Activated CD4-positive, alpha-beta T cell treated with anti-CD3 and anti-CD28 coated beads, Interleukin-2, Interleukin-6, amounts not matched to agents 100 ng/mL and 50 ng/mL, durations not matched to agents 16 hours and 8 hours (primary cell): Measurements from ENCODE around the gene GPX4.
A peak's percentile ranks its signal among the peaks of the same experiment; 100 is the strongest.

Experiments used
- DNase-seq: peaks from one replicate; pipeline ENCODE4 v3.0.0-alpha.2; 2020

The GPX4 gene

GRCh38 chr19:1103708-1104310 is at the start of gene GPX4:
GPX4 (plus strand) TSS chr19:1103994; CDS start chr19:1104044, 50 bp downstream.
- peak; percentile 99 for DNase-seq

GRCh38 chr19:1054102-1055027 is 49.4 kb upstream of the GPX4 start:
- DNase-seq: no peak

GRCh38 chr19:1055028-1055425 is 48.8 kb upstream of the GPX4 start:
- no peak for DNase-seq

GRCh38 chr19:1055886-1056620 is 47.7 kb upstream of the GPX4 start:
- DNase-seq: no peak

DNA sequence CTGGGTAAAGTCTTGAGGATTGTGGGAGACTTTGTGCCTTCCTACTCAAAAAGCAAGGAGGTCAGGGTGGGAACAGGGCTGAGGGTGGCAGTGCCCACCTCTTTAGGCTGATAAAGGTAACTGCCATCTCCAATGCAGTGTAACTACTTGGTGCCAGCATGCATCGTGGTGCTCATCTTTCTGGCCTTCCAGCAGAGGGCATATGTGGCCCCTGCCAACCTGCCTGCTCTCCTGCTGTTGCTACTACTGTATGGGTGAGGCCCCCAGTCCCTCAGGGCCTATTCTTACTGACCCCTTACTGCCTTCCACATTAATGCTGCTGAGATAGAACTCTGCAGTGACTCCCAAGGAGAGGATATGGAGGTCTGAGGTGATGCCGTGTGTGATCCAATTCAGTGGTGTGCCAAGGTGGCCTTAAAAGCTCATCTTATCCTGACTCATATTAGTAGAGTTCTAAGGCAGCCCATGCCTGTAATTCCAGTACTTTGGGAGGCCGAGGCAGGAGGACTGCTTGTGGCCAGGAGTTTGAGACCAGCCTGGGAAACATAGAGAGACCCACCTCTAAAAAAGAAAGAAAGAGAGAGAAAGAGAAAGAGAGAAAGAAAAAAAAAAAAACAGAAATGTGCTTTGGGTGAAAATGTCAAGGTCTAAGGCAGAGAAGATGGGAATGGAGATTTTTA is 46.5 kb upstream of the GPX4 start:
- peak; percentile 60 for DNase-seq

DNA sequence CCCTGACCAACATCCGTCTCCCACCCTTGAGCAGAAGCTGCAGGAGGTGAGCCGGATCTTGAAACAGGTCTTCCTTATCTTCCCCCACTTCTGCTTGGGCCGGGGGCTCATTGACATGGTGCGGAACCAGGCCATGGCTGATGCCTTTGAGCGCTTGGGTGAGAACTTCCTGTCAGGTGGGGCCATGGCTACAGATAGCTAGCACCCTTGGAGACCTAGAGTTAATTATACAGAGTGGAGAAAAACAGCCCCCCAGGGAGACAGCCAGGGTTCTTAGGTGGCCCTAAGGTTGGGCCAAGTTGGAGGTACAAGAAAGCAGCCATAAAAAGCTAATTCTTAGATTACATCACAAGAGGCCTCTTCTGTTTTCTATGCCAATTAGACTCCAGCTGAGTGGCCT is 45.7 kb upstream of the GPX4 start:
- DNase-seq: no peak

DNA sequence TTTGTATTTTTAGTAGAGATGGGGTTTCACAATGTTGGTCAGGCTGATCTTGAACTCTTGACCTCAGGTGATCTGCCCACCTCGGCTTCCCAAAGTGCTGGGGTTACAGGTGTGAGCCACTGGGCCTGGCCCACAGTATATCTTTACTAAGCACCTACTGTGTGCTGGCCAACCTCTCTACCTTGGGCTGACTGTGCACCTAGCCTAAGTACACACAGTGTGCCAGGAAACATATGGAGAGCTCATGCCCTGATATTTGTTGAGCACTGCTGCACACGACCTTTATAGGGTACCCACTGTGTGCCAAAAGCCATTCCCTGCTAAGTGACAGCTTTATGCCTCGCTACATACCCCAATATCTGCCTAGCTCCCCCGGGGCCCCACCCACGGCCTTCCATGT is 43.1 kb upstream of the GPX4 start:
- DNase-seq: no peak

DNA sequence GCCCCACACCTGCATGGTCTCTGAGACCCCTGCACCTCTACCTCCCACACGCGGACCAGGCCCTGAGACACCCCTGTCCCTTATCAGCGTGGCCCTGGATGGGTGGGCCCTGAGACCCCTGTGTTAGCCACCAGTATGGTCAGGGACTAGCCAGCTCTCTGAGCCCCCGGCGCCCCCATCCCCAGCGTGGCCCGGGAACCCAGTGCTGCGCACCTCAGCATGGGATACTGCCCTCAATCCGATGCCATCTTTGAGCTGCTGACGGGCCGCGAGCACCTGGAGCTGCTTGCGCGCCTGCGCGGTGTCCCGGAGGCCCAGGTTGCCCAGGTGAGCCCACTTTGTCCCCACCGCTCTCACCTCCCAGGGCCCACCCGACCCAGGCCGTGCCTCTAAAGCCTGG is 41.8 kb upstream of the GPX4 start:
- no peak for DNase-seq

GRCh38 chr19:1062387-1063029 is 41.3 kb upstream of the GPX4 start:
- DNase-seq: peak; percentile 54

- peak; percentile 70 for DNase-seq
Measured at GRCh38 chr19:1063030-1063908, 40.5 kb upstream of the GPX4 start.

DNA sequence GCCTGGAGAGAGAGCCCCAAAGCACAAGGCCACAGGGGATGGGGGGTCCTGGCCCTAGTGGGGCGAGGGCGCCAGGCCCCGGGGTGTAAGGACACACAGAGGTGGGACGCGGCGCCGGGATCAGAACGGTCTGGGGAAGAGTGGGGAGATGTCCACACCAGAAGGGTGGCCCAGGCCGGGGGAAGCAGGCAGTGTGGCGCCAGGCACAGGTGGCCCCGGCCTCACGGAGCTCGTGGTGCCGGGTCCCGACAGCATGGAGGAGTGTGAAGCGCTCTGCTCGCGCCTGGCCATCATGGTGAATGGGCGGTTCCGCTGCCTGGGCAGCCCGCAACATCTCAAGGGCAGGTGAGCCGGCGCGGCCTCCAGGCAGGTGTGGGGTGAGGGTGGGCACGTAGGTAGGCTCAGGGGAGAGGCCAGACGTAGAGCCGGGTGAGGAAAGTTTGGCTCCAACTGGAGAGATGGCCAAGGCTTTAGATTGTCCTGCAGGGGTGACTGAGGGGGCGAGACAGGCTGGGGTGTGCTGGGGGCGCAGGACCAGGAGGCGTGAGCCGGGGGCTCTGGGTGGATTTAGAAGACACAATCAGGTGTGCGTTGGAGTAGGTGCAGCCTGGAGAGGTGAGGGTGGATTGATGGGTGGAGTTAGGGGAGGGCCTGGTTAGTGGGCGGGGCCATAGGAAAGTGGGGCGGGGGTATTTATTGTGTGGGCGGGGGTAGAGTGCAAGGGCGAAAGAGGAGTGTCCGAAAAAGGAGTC is 39.7 kb upstream of the GPX4 start:
- no peak for DNase-seq

DNA sequence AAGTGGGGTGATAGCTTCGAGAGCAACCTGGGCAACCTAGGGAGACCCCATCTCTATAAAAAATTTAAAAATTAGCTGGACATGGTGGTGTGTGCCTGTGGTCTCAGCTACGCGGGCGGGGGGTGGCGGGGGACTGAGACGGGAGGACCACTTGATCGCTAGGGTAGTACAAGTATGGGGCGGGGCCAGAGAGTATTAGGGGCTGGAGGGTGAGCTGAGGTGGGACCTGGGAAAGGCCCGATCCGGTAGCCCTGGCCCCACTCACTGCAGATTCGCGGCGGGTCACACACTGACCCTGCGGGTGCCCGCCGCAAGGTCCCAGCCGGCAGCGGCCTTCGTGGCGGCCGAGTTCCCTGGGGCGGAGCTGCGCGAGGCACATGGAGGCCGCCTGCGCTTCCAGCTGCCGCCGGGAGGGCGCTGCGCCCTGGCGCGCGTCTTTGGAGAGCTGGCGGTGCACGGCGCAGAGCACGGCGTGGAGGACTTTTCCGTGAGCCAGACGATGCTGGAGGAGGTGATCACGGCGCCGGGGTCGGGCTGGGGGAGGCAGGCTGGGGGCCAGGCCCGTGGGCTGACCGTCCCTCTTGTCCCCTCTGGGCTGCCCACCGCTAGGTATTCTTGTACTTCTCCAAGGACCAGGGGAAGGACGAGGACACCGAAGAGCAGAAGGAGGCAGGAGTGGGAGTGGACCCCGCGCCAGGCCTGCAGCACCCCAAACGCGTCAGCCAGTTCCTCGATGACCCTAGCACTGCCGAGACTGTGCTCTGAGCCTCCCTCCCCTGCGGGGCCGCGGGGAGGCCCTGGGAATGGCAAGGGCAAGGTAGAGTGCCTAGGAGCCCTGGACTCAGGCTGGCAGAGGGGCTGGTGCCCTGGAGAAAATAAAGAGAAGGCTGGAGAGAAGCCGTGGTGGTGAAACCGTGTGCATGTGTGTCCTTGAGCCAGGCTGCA is 38.9 kb upstream of the GPX4 start:
- peak; percentile 83 for DNase-seq

DNA sequence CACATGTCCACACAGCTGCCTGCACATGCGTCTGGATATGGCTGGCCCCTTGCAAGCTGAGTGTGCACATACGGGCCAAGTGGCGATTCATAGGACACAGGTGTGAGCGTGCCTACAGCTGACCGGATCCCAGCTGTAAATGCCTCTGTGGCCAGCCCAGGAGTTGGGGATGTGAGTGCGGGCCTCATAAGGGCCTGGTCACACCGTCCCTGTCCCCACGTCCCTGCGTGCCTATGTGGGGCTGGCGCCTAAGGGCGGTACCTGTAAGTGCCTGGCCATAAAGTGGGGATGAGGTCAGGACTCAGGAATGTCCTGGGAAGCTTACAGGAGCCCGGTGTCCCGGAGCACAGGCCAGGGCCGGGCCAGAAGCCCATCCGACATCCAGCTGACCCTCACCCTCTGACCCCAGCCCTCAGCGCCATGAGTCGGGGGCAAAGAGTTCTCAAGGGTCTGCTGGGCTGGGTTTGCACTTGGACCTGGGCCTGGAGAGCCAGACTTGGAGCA is 38.1 kb upstream of the GPX4 start:
- no peak for DNase-seq

GRCh38 chr19:1066251-1066747 is 37.5 kb upstream of the GPX4 start:
- no peak for DNase-seq

DNA sequence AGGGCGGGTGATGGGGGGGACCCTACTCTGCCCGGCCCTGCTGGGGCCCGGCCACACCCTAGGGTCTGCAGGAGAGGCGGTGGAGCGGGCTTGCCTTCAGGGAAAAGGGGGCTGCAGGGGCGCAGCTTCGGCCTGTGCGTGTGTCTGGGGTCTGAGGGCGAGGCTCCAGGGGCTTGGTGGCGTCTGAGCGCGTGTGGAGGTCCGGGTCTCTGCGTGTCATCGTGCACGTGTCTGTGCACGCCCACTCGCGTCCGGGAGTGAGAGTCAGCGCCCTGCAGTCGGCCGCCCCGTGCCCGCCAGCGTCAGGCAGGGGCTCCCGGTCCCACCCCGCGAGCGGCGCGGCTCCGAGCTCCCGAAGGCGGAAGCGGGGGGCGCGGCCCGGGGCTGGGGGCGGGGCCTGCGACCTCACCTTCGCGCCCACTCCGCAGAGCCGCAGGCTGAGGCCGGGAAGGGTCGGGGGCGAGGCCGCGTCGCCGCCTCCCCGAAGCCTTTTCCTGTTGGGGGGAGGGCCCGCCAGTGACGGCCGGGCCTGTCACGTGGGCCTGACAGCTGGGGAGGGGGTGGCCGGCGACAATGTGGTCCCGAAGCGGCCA is 37.0 kb upstream of the GPX4 start, which contains the start of gene ARHGAP45:
Gene ARHGAP45 (plus strand): TSS at position 420 of the 593 bp plus-strand sequence. CDS start 239 bp downstream, outside the sequence.
- peak; percentile 91 for DNase-seq

- DNase-seq: no peak
Measured at GRCh38 chr19:1067341-1067957, 36.3 kb upstream of the GPX4 start.

GRCh38 chr19:1068009-1069001 is 35.5 kb upstream of the GPX4 start:
- peak; percentile 86 for DNase-seq
